Measurements from ENCODE around the gene MAB21L4.

MAB21L4 gene

GRCh38 chr2:240873805-240874714 lies 21.9 kb downstream of the MAB21L4 start:
- TF ChIP-seq CTCF (IDR thresholded peaks at IDR 0.05; ENCODE audit: low read depth, low read length), result no peak
- DNase-seq, result no peak

GRCh38 chr2:240873098-240873788 lies 22.7 kb downstream of the MAB21L4 start:
- no peaks in the 10 kb centered on the region for H3K36me3 ChIP-seq
- no peak overlapping the region for H3K27ac ChIP-seq
- DNase-seq, result no peak
- no peak overlapping the region for H3K4me3 ChIP-seq (ENCODE audit: low read depth, low read length)
- no peaks in the 10 kb centered on the region for H3K27me3 ChIP-seq (ENCODE audit: insufficient read depth, low read depth, severe bottlenecking)
- no peaks in the 10 kb centered on the region for H3K9me3 ChIP-seq (ENCODE audit: severe bottlenecking)
- no peak for TF ChIP-seq CTCF (IDR thresholded peaks at IDR 0.05; ENCODE audit: low read depth, low read length)

More at GRCh38 chr2:240873805-240874714, 21.9 kb downstream of the MAB21L4 start:
- no peaks in the 10 kb centered on the region for H3K36me3 ChIP-seq
- H3K27me3 ChIP-seq (ENCODE audit: insufficient read depth, low read depth, severe bottlenecking), result no peaks in the 10 kb centered on the region
- H3K27ac ChIP-seq, result no peak overlapping the region
- no peaks in the 10 kb centered on the region for H3K9me3 ChIP-seq (ENCODE audit: severe bottlenecking)
- no peak overlapping the region for H3K4me3 ChIP-seq (ENCODE audit: low read depth, low read length)

GRCh38 chr2:240872317-240873097 lies 23.4 kb downstream of the MAB21L4 start:
- Histone ChIP-seq H3K27ac (no peak overlapping the region), H3K36me3 (no peaks in the 10 kb centered on the region), H3K4me3 (ENCODE audit: low read depth, low read length) (no peak overlapping the region), H3K9me3 (ENCODE audit: severe bottlenecking) (no peaks in the 10 kb centered on the region), H3K27me3 (ENCODE audit: insufficient read depth, low read depth, severe bottlenecking) (no peaks in the 10 kb centered on the region)
- no peak for TF ChIP-seq CTCF (IDR thresholded peaks at IDR 0.05; ENCODE audit: low read depth, low read length)
- no peak for DNase-seq

- Histone ChIP-seq H3K4me3 (ENCODE audit: low read depth, low read length) (no peak overlapping the region), H3K27me3 (ENCODE audit: insufficient read depth, low read depth, severe bottlenecking) (no peaks in the 10 kb centered on the region), H3K36me3 (no peaks in the 10 kb centered on the region), H3K27ac (no peak overlapping the region), H3K9me3 (ENCODE audit: severe bottlenecking) (no peaks in the 10 kb centered on the region)
- TF ChIP-seq CTCF (IDR thresholded peaks at IDR 0.05; ENCODE audit: low read depth, low read length), result no peak
- no peak for DNase-seq
Observed at GRCh38 chr2:240871071-240871958, 24.6 kb downstream of the MAB21L4 start.

All from WERI-Rb-1 (cell line).